ENCODE data around the gene UTS2R.
"Not testable (repeated sequence)": the region's sequence is repeated elsewhere in the genome, so short reads cannot be mapped to it uniquely, and the experiment has no call there.

Gene UTS2R

GRCh38 chr17:82408938-82409318 is 37.4 kb downstream of the UTS2R start:
- Histone ChIP-seq H4K20me1 (ENCODE audit: insufficient read depth) (no peaks in the 10 kb centered on the region), H3K4me1 (ENCODE audit: low read depth, poor library complexity, severe bottlenecking) (peaks cover 31% of the 10 kb centered on the region), H3K9ac (no peak overlapping the region), H3K79me2 (ENCODE audit: insufficient read depth, low read depth) (no peaks in the 10 kb centered on the region), H2AFZ (ENCODE audit: low read depth) (no peak overlapping the region), H3K27ac (no peak overlapping the region), H3K36me3 (ENCODE audit: insufficient read depth) (no peaks in the 10 kb centered on the region), H3K4me2 (no peak overlapping the region), H3K27me3 (ENCODE audit: insufficient read depth, low read depth) (no peaks in the 10 kb centered on the region), H3K4me3 (IDR thresholded peaks at IDR 0.05; ENCODE audit: insufficient read depth, low read depth, low read length) (no peak overlapping the region)
- no peak for TF ChIP-seq CTCF (conservative IDR thresholded peaks at IDR 0.05; ENCODE audit: low read depth, low read length)

GRCh38 chr17:82410014-82410716 is 38.6 kb downstream of the UTS2R start:
- Histone ChIP-seq H3K27me3 (ENCODE audit: insufficient read depth, low read depth) (no peaks in the 10 kb centered on the region), H3K4me3 (IDR thresholded peaks at IDR 0.05; ENCODE audit: insufficient read depth, low read depth, low read length) (no peak overlapping the region), H3K79me2 (ENCODE audit: insufficient read depth, low read depth) (no peaks in the 10 kb centered on the region), H3K9ac (no peak overlapping the region), H3K4me1 (ENCODE audit: low read depth, poor library complexity, severe bottlenecking) (peaks cover 29% of the 10 kb centered on the region), H3K4me2 (no peak overlapping the region), H2AFZ (ENCODE audit: low read depth) (no peak overlapping the region), H3K36me3 (ENCODE audit: insufficient read depth) (no peaks in the 10 kb centered on the region), H3K27ac (no peak overlapping the region), H4K20me1 (ENCODE audit: insufficient read depth) (no peaks in the 10 kb centered on the region)
- TF ChIP-seq CTCF (conservative IDR thresholded peaks at IDR 0.05; ENCODE audit: low read depth, low read length): no peak

GRCh38 chr17:82411396-82412053 is 40.0 kb downstream of the UTS2R start:
- Histone ChIP-seq H4K20me1 (ENCODE audit: insufficient read depth) (no peaks in the 10 kb centered on the region), H3K27ac (no peak overlapping the region), H3K4me3 (IDR thresholded peaks at IDR 0.05; ENCODE audit: insufficient read depth, low read depth, low read length) (no peak overlapping the region), H2AFZ (ENCODE audit: low read depth) (no peak overlapping the region), H3K4me1 (ENCODE audit: low read depth, poor library complexity, severe bottlenecking) (peaks cover 23% of the 10 kb centered on the region), H3K27me3 (ENCODE audit: insufficient read depth, low read depth) (no peaks in the 10 kb centered on the region), H3K79me2 (ENCODE audit: insufficient read depth, low read depth) (no peaks in the 10 kb centered on the region), H3K36me3 (ENCODE audit: insufficient read depth) (no peaks in the 10 kb centered on the region), H3K9ac (no peak overlapping the region), H3K4me2 (no peak overlapping the region)
- no peak for TF ChIP-seq CTCF (conservative IDR thresholded peaks at IDR 0.05; ENCODE audit: low read depth, low read length)

GRCh38 chr17:82412081-82412480 is 40.5 kb downstream of the UTS2R start:
- not testable (repeated sequence) for H3K9ac ChIP-seq; H3K79me2 ChIP-seq (ENCODE audit: insufficient read depth, low read depth); H3K4me2 ChIP-seq; H2AFZ ChIP-seq (ENCODE audit: low read depth); H3K27ac ChIP-seq; H3K36me3 ChIP-seq (ENCODE audit: insufficient read depth); H4K20me1 ChIP-seq (ENCODE audit: insufficient read depth); H3K27me3 ChIP-seq (ENCODE audit: insufficient read depth, low read depth); H3K4me3 ChIP-seq (IDR thresholded peaks at IDR 0.05; ENCODE audit: insufficient read depth, low read depth, low read length)
- H3K4me1 ChIP-seq (ENCODE audit: low read depth, poor library complexity, severe bottlenecking): peaks cover 25% of the 10 kb centered on the region

All from KMS-11 (cell line).